K562 (cell line): ENCODE data around the gene BCO1. TPM values are rescaled to one million over a fixed set of nuclear protein-coding genes. Genes with fewer than 3 reads are reported as not detected.
A peak's percentile ranks its signal among the peaks of the same experiment; 100 is the strongest.

Experiments used
- ASH1L ChIP-seq: fragments of 450-650 bp; IDR thresholded peaks from 2 replicates; pipeline ENCODE4 v1.6.1; 2018; ENCODE audit warnings: borderline replicate concordance, mild to moderate bottlenecking, low read depth; ENCODE audit not compliant: partially characterized antibody
- BDP1 ChIP-seq: IDR thresholded peaks from 3 replicates; pipeline ENCODE4 v1.6.1; 2011; ENCODE audit not compliant: insufficient read length, insufficient read depth
- CXXC5 ChIP-seq: fragments of 250-450 bp; sonication (Bioruptor Pico); IDR thresholded peaks from 2 replicates; pipeline ENCODE4 v1.8.0; 2022; ENCODE audit warnings: inconsistent platforms, mild to moderate bottlenecking, moderate library complexity
- EGR1 ChIP-seq: fragments of 450-650 bp; conservative IDR thresholded peaks from 2 replicates; pipeline ENCODE4 v1.6.1; 2017; ENCODE audit warnings: mild to moderate bottlenecking
- EP400 ChIP-seq: fragments of 450-650 bp; IDR thresholded peaks from 2 replicates; pipeline ENCODE4 v1.6.1; 2017; ENCODE audit warnings: antibody characterized with exemption, mild to moderate bottlenecking, moderate library complexity
- GABPB2 ChIP-seq: fragments of 250-450 bp; sonication (Bioruptor Pico); conservative IDR thresholded peaks from 2 replicates; pipeline ENCODE4 v1.5.1; 2021; ENCODE audit warnings: mild to moderate bottlenecking
- GTF2E2 ChIP-seq: fragments of 200-800 bp; sonication (Bioruptor generic); IDR thresholded peaks from 2 replicates; pipeline ENCODE4 v1.6.1; 2016; ENCODE audit warnings: missing genetic modification characterization, missing compliant biosample characterization
- HCFC1 ChIP-seq: IDR thresholded peaks from 2 replicates; pipeline ENCODE4 v1.6.1; 2012; ENCODE audit warnings: low read depth, low read length, improper control_type of control experiment
- HLTF ChIP-seq: fragments of 450-650 bp; IDR thresholded peaks from 2 replicates; pipeline ENCODE4 v1.6.1; 2016
- KLF13 ChIP-seq: fragments of 450-650 bp; IDR thresholded peaks from 2 replicates; pipeline ENCODE4 v1.6.1; 2016; ENCODE audit warnings: missing genetic modification characterization, low read depth, mild to moderate bottlenecking, missing compliant biosample characterization, moderate library complexity, borderline replicate concordance
- NR4A1 ChIP-seq, 2 experiments: fragments of 250-450 bp in 1 of 2; fragments of 450-650 bp in 1 of 2; sonication (Bioruptor Pico) in 1 of 2; IDR thresholded peaks; 2 replicates each; pipeline versions ENCODE4 v1.4.0 to v1.6.1; 2016 to 2020; ENCODE audit warnings: mild to moderate bottlenecking in 2 of 2, missing compliant biosample characterization in 1 of 2, missing genetic modification characterization in 1 of 2, moderate library complexity in 1 of 2
- PHF20 ChIP-seq: fragments of 450-650 bp; IDR thresholded peaks from 2 replicates; pipeline ENCODE4 v1.6.1; 2018; ENCODE audit not compliant: partially characterized antibody
- RBM39 ChIP-seq: fragments of 200-400 bp; formaldehyde crosslinking; optimal IDR thresholded peaks from 2 replicates; pipeline ENCODE3; 2018; ENCODE audit warnings: low read depth, low read length
- SMAD4 ChIP-seq: fragments of 250-450 bp; sonication (Bioruptor Pico); conservative IDR thresholded peaks from 2 replicates; pipeline ENCODE4 v1.8.0; 2021; ENCODE audit warnings: inconsistent platforms, mild to moderate bottlenecking, moderate library complexity
- ZNF140 ChIP-seq: fragments of 250-450 bp; sonication (Bioruptor Pico); IDR thresholded peaks from 2 replicates; pipeline ENCODE4 v1.8.0; 2021; ENCODE audit warnings: moderate library complexity, mild to moderate bottlenecking, inconsistent platforms
- ZNF24 ChIP-seq: fragments of 450-650 bp; IDR thresholded peaks from 2 replicates; pipeline ENCODE4 v1.6.1; 2016
- ZNF3 ChIP-seq: fragments of 250-450 bp; sonication (Bioruptor Pico); IDR thresholded peaks from 2 replicates; pipeline ENCODE4 v1.5.0; 2021; ENCODE audit warnings: mild to moderate bottlenecking, moderate library complexity
- ZNF445 ChIP-seq: fragments of 250-450 bp; sonication (Bioruptor Pico); IDR thresholded peaks from 2 replicates; pipeline ENCODE4 v1.4.0; 2020; ENCODE audit warnings: low read depth, mild to moderate bottlenecking, moderate library complexity
- ZNF589 ChIP-seq: fragments of 200-800 bp; sonication (Bioruptor generic); IDR thresholded peaks from 2 replicates; pipeline ENCODE4 v1.6.1; 2016; ENCODE audit warnings: low read depth, missing genetic modification characterization, missing compliant biosample characterization
- ZNF780A ChIP-seq: fragments of 250-450 bp; sonication (Bioruptor Pico); IDR thresholded peaks from 2 replicates; pipeline ENCODE4 v1.5.0; 2021; ENCODE audit warnings: mild to moderate bottlenecking
- ZZZ3 ChIP-seq: fragments of 450-650 bp; IDR thresholded peaks from 2 replicates; pipeline ENCODE4 v1.6.1; 2016; ENCODE audit warnings: antibody characterized with exemption, mild to moderate bottlenecking, moderate library complexity
- polyA plus RNA-seq, 8 experiments: library from polyadenylated mRNA; depleted of rRNA in 4 of 8; stranded (reverse) in 5 of 8; unstranded in 3 of 8; fragments of >200 nt; fragmentation: Nextera tagmentation in 2 of 8; fragmentation: Illumina TruSeq in 1 of 8; extraction: Ambion mirVana in 2 of 8; extraction: Trizol in 1 of 8; gene quantifications; 2 replicates each; pipeline versions ENCODE4 v1.2.1 to v1.2.3, GENCODE V29; 2011 to 2014; ENCODE audit warnings: inconsistent platforms in 1 of 8, missing spikeins in 1 of 8
- total RNA-seq, 7 experiments: library from RNA; depleted of rRNA in 6 of 7; stranded (reverse); fragments of >200 nt in 6 of 7; fragmentation: Illumina TruSeq in 2 of 7; extraction: Trizol in 2 of 7; gene quantifications; 2 replicates each; pipeline versions ENCODE4 v1.2.1 to v1.2.3, GENCODE V29; 2011 to 2021; ENCODE audit warnings: low replicate concordance in 1 of 7
- TF ChIP-seq, protein P1 (sequence below), 3 experiments: fragments of 200-800 bp in 1 of 3; fragments of 250-450 bp in 1 of 3; fragments of 450-650 bp in 1 of 3; sonication (Bioruptor Pico) in 1 of 3; sonication (Bioruptor generic) in 1 of 3; formaldehyde crosslinking in 1 of 3; IDR thresholded peaks; 2 replicates each; pipeline versions ENCODE4 v1.6.1 to v1.8.0; 2016 to 2022; ENCODE audit warnings: mild to moderate bottlenecking in 2 of 3, missing genetic modification characterization in 2 of 3, missing compliant biosample characterization in 1 of 3, moderate library complexity in 1 of 3
- TF ChIP-seq, protein P2 (sequence below): sonication (generic); formaldehyde crosslinking; IDR thresholded peaks from 2 replicates; pipeline ENCODE4 v1.5.0; 2020; ENCODE audit warnings: missing genetic modification reagents
- TF ChIP-seq, protein P3 (sequence below): fragments of 450-650 bp; formaldehyde crosslinking; IDR thresholded peaks from 2 replicates; pipeline ENCODE4 v1.4.0; 2020; ENCODE audit warnings: mild to moderate bottlenecking, moderate library complexity

Gene BCO1
- total and polyA plus RNA-seq, 9 of the 15 experiments (the other 6 are each of a cell fraction or from before 2014, with no cell fraction given): not detected

DNA sequence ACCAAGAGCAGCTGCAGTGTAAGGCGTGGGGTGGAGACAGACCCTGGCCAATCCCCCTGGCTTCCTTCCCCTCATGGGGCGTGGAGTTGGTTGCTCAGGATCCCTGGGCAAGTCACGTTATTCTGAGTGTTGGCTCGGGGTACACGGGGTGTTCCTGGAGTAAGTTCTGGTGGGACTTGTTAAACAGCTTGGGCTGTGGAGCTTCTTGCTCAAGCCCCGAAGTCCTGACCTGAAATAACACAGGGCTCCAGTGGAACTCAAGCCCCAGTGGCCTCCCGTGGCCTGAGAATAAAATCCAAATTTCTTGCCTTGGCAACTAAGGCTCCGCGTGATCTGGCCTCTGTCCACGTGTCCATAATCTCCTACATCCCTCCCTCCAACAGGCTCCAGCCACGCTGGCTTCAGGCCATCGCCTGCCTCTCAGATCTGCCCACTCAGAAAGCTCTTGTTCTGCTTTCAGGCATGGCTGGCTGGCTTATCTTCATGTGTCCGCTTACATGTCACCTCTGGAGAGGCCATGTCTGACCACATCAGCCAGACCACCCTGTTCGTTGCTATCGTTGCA is 49.3 kb upstream of the BCO1 start (continued):
- TF ChIP-seq, protein P1, sequence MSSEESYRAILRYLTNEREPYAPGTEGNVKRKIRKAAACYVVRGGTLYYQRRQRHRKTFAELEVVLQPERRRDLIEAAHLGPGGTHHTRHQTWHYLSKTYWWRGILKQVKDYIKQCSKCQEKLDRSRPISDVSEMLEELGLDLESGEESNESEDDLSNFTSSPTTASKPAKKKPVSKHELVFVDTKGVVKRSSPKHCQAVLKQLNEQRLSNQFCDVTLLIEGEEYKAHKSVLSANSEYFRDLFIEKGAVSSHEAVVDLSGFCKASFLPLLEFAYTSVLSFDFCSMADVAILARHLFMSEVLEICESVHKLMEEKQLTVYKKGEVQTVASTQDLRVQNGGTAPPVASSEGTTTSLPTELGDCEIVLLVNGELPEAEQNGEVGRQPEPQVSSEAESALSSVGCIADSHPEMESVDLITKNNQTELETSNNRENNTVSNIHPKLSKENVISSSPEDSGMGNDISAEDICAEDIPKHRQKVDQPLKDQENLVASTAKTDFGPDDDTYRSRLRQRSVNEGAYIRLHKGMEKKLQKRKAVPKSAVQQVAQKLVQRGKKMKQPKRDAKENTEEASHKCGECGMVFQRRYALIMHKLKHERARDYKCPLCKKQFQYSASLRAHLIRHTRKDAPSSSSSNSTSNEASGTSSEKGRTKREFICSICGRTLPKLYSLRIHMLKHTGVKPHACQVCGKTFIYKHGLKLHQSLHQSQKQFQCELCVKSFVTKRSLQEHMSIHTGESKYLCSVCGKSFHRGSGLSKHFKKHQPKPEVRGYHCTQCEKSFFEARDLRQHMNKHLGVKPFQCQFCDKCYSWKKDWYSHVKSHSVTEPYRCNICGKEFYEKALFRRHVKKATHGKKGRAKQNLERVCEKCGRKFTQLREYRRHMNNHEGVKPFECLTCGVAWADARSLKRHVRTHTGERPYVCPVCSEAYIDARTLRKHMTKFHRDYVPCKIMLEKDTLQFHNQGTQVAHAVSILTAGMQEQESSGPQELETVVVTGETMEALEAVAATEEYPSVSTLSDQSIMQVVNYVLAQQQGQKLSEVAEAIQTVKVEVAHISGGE (CRISPR knock-in tag; IDR thresholded peaks at IDR 0.05): peak in 1 of 3 experiments; percentile 54; a peak in 2 of 6 replicates
- TF ChIP-seq CXXC5 (peak; percentile 24; the same call in 1 of the 2 replicates), BDP1 (no peak), EP400 (no peak), ZNF445 (CRISPR knock-in tag) (no peak), PHF20 (no peak), KLF13 (tag) (no peak), EGR1 (no peak; the same call in 1 of the 2 replicates), HLTF (no peak), ZNF3 (CRISPR knock-in tag) (no peak), NR4A1 (CRISPR knock-in tag; IDR thresholded peaks at IDR 0.05) (no peak), NR4A1 (tag; IDR thresholded peaks at IDR 0.05) (peak; percentile 78; the same call in 1 of the 2 replicates), ZNF140 (no peak), RBM39 (no peak), ZNF780A (CRISPR knock-in tag) (no peak), GTF2E2 (tag) (no peak), ZNF24 (no peak), ZNF589 (CRISPR knock-in tag) (peak; percentile 85), ASH1L (no peak), HCFC1 (no peak), ZZZ3 (no peak), GABPB2 (no peak), SMAD4 (CRISPR knock-in tag) (peak; percentile 29; the same call in 1 of the 2 replicates)
- TF ChIP-seq, protein P2, sequence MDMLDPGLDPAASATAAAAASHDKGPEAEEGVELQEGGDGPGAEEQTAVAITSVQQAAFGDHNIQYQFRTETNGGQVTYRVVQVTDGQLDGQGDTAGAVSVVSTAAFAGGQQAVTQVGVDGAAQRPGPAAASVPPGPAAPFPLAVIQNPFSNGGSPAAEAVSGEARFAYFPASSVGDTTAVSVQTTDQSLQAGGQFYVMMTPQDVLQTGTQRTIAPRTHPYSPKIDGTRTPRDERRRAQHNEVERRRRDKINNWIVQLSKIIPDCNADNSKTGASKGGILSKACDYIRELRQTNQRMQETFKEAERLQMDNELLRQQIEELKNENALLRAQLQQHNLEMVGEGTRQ: peak; percentile 66
- TF ChIP-seq, protein P3, sequence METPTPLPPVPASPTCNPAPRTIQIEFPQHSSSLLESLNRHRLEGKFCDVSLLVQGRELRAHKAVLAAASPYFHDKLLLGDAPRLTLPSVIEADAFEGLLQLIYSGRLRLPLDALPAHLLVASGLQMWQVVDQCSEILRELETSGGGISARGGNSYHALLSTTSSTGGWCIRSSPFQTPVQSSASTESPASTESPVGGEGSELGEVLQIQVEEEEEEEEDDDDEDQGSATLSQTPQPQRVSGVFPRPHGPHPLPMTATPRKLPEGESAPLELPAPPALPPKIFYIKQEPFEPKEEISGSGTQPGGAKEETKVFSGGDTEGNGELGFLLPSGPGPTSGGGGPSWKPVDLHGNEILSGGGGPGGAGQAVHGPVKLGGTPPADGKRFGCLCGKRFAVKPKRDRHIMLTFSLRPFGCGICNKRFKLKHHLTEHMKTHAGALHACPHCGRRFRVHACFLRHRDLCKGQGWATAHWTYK: peak; percentile 44; the same call in 1 of the 2 replicates
